GM12872 (cell line): ENCODE results near the gene STK40.

ENCODE experiments used
- CTCF ChIP-seq: IDR thresholded peaks from 3 replicates; pipeline ENCODE4 v1.5.1; 2011; ENCODE audit warnings: low read depth, mild to moderate bottlenecking, low read length, moderate library complexity; ENCODE audit not compliant: insufficient read depth

The STK40 gene

GRCh38 chr1:36328088-36328480 is 57.6 kb downstream of the STK40 start:
- no peak for TF ChIP-seq CTCF

GRCh38 chr1:36327421-36328087 is 58.2 kb downstream of the STK40 start:
- no peak for TF ChIP-seq CTCF

- TF ChIP-seq CTCF, result no peak
Measured at GRCh38 chr1:36326499-36326898, 59.2 kb downstream of the STK40 start.

- no peak for TF ChIP-seq CTCF
Measured at GRCh38 chr1:36324353-36324703, 61.4 kb downstream of the STK40 start.

GRCh38 chr1:36323636-36324352 is 61.9 kb downstream of the STK40 start, which contains the start of gene EVA1B:
TSS of gene EVA1B (minus strand) at chr1:36323645. CDS start at chr1:36323037, 608 bp downstream.
- TF ChIP-seq CTCF, result no peak

GRCh38 chr1:36322786-36323635 is 62.7 kb downstream of the STK40 start:
- no peak for TF ChIP-seq CTCF
